B cell (primary cell): ENCODE data around the gene BNC2. TPM values are rescaled to one million over a fixed set of nuclear protein-coding genes. Genes with fewer than 3 reads are reported as not detected.

Source experiments
- ATAC-seq: fragments of 200-7000 bp; cut with Tn5 transposase; one replicate; pipeline ENCODE4 v1.10.0; 2021; ENCODE audit warnings: low read depth, mild to moderate bottlenecking, moderate number of reproducible peaks, moderate library complexity
- CTCF ChIA-PET: fragments of 350-600 bp; sonication (Branson Sonifier 250); formaldehyde crosslinking; loops from one replicate; lab custom pipeline; 2021; ENCODE audit warnings: antibody characterized with exemption, inconsistent platforms; lab: Charles Lee
- POLR2A ChIA-PET: fragments of 350-600 bp; sonication (Branson Sonifier 250); formaldehyde crosslinking; loops from one replicate; lab custom pipeline; 2021; ENCODE audit warnings: antibody characterized with exemption; lab: Charles Lee
- DNase-seq: peaks from one replicate; pipeline ENCODE4 v3.0.0; 2013
- H2AFZ ChIP-seq: 2 replicates; pipeline ENCODE4 v1.6.1; 2012; ENCODE audit warnings: mild to moderate bottlenecking, low read depth, low read length; ENCODE audit not compliant: insufficient read depth, poor library complexity, severe bottlenecking
- H3K27ac ChIP-seq, 2 donors: 1 replicate in 1 of 2; 2 replicates in 1 of 2; pipeline ENCODE4 v1.5.1; 2012 to 2013; ENCODE audit warnings: low read length in 2 of 2, mild to moderate bottlenecking in 2 of 2, moderate library complexity in 1 of 2
- H3K27me3 ChIP-seq, 4 experiments: fragments of 200-600 bp in 1 of 4; sonication (generic) in 1 of 4; replicated peaks in 1 of 4; 1 replicate in 2 of 4; 2 replicates in 2 of 4; pipeline versions ENCODE4 v1.6.1 to v1.7.0; 2013 to 2016; ENCODE audit warnings: low read length in 3 of 4, mild to moderate bottlenecking in 2 of 4, mixed read lengths in 1 of 4, moderate library complexity in 1 of 4; ENCODE audit not compliant: insufficient read depth in 4 of 4, control insufficient read depth in 3 of 4; ENCODE audit errors: control extremely low read depth in 1 of 4
- H3K36me3 ChIP-seq, 2 experiments: replicated peaks in 1 of 2; 1 replicate in 1 of 2; 2 replicates in 1 of 2; pipeline versions ENCODE4 v1.6.1 to v1.7.1; 2013; ENCODE audit warnings: low read length in 1 of 2; ENCODE audit not compliant: insufficient read depth in 2 of 2, control insufficient read depth in 1 of 2; ENCODE audit errors: control extremely low read depth in 1 of 2, extremely low read depth in 1 of 2
- H3K4me1 ChIP-seq, 2 donors: fragments of 200-600 bp in 1 of 2; sonication (generic) in 1 of 2; 1 replicate in 1 of 2; 2 replicates in 1 of 2; pipeline versions ENCODE4 v1.5.1 to v1.6.1; 2013 to 2017; ENCODE audit warnings: low read length in 2 of 2; ENCODE audit not compliant: control insufficient read depth in 2 of 2, insufficient read depth in 2 of 2
- H3K4me2 ChIP-seq: replicated peaks from 2 replicates; pipeline ENCODE3; 2012; ENCODE audit warnings: mild to moderate bottlenecking, low read depth, low read length; ENCODE audit not compliant: poor library complexity, severe bottlenecking
- H3K4me3 ChIP-seq, 5 experiments: fragments of 200-600 bp in 1 of 5; sonication (generic) in 1 of 5; 1 replicate in 3 of 5; 2 replicates in 2 of 5; pipeline versions ENCODE4 v1.5.1 to v1.7.0; 2011 to 2016; ENCODE audit warnings: low read length in 4 of 5, mild to moderate bottlenecking in 4 of 5, low read depth in 2 of 5, control low read depth in 1 of 5, moderate library complexity in 1 of 5; ENCODE audit not compliant: insufficient read depth in 1 of 5; ENCODE audit errors: control extremely low read depth in 1 of 5, extremely low read depth in 1 of 5
- H3K79me2 ChIP-seq: fragments of 200-600 bp; sonication (generic); one replicate; pipeline ENCODE4 v1.6.0; 2016; ENCODE audit warnings: low read length; ENCODE audit not compliant: control insufficient read depth, insufficient read depth
- H3K9ac ChIP-seq: fragments of 200-600 bp; sonication (generic); 2 replicates; pipeline ENCODE4 v1.6.1; 2017; ENCODE audit warnings: mild to moderate bottlenecking, low read length, moderate library complexity
- H3K9me3 ChIP-seq, 3 donors: one replicate each; pipeline versions ENCODE4 v1.6.1 to v1.7.1; 2013; ENCODE audit warnings: low read length in 2 of 3; ENCODE audit not compliant: control insufficient read depth in 2 of 3, insufficient read depth in 1 of 3; ENCODE audit errors: control extremely low read depth in 1 of 3
- H4K20me1 ChIP-seq: 2 replicates; pipeline ENCODE4 v1.6.0; 2012; ENCODE audit warnings: mild to moderate bottlenecking, low read length; ENCODE audit not compliant: insufficient read depth, control insufficient read depth, poor library complexity, severe bottlenecking
- H3K27ac Mint-ChIP-seq: one replicate; pipeline ENCODE4 v1.8.0; 2021; ENCODE audit warnings: mixed read lengths
- H3K27me3 Mint-ChIP-seq: one replicate; pipeline ENCODE4 v1.8.0; 2021; ENCODE audit warnings: mixed read lengths
- H3K4me1 Mint-ChIP-seq: one replicate; pipeline ENCODE4 v1.8.0; 2021; ENCODE audit warnings: mixed read lengths
- H3K4me3 Mint-ChIP-seq: one replicate; pipeline ENCODE4 v1.8.0; 2021; ENCODE audit warnings: mixed read lengths
- H3K9me3 Mint-ChIP-seq: one replicate; pipeline ENCODE4 v1.8.0; 2022; ENCODE audit warnings: mixed read lengths; ENCODE audit not compliant: insufficient read depth
- CTCF ChIP-seq: fragments of 200-600 bp; IDR thresholded peaks from one replicate; pipeline ENCODE4 v1.8.0; 2022; ENCODE audit warnings: antibody characterized with exemption, mild to moderate bottlenecking
- EZH2 ChIP-seq: IDR thresholded peaks from 2 replicates; pipeline ENCODE4 v1.6.1; 2012; ENCODE audit warnings: borderline replicate concordance, low read depth, mild to moderate bottlenecking, moderate library complexity, low read length; ENCODE audit not compliant: insufficient read depth, poor library complexity, severe bottlenecking
- WGBS: methylation state at CpG from one replicate; pipeline ENCODE4 v1.1.5; 2013; ENCODE audit warnings: missing lambda C conversion rate; ENCODE audit not compliant: insufficient coverage; 5-methylcytosine and 5-hydroxymethylcytosine counted together
- intact Hi-C: fragments of 100-400 bp; cut with micrococcal nuclease; formaldehyde crosslinking; loops from one replicate; pipeline ENCODE4 v1.10.0; 2022
- polyA plus RNA-seq: library from polyadenylated mRNA; depleted of rRNA; stranded (reverse); fragments of >200 nt; gene quantifications from 2 replicates; pipeline ENCODE4 v1.2.3, GENCODE V29; 2012
- total RNA-seq, 2 donors: library from RNA; stranded (reverse); fragments of 120-200 nt in 1 of 2; gene quantifications; 1 replicate in 1 of 2; 2 replicates in 1 of 2; pipeline versions ENCODE4 v1.2.3 to v1.2.4, GENCODE V29; 2013 to 2022

BNC2 gene
- total and polyA plus RNA-seq, 2 donors (not counting 1 experiment from before 2014, with no cell fraction given), result 0.01 TPM; not detected in 1

DNA sequence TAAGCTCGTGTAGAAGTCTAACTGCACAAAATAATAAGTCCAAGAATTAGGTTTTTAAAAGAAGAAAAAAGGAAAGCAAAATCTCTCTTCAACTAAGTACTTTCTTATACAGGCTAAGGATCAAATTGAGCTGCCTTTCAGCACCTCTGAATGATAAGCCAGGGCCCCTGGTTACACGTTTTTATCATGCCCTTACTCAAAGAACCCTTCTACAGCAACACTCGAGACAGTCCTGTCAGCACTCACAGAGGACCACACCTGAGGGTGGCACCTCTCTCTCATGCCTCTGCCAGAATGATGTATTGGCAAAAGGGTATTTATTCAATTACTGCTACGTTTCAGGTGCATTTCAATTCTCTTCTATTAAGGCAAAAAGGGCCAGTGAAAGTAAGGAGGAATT, 150.5 kb downstream of the BNC2 start:
- Histone ChIP-seq H3K36me3 (no peaks in the 10 kb centered on the region), H3K79me2 (no peaks in the 10 kb centered on the region), H3K4me1 (no peaks in the 10 kb centered on the region), H2AFZ (no peak overlapping the region), H3K4me2 (no peak overlapping the region), H3K4me3 (no peak overlapping the region), H3K27me3 (no peaks in the 10 kb centered on the region), H3K9me3 (no peaks in the 10 kb centered on the region), H3K27ac (no peak overlapping the region), H4K20me1 (no peaks in the 10 kb centered on the region), H3K9ac (no peak overlapping the region)
- no peaks in the 10 kb centered on the region for H3K27me3 Mint-ChIP-seq
- POLR2A ChIA-PET, result no interaction called here
- no peak for TF ChIP-seq CTCF
- TF ChIP-seq EZH2, result no peak
- ATAC-seq (no peak), DNase-seq (no peak)
- intact Hi-C loops, result no loop called here
- no peaks in the 10 kb centered on the region for H3K9me3 Mint-ChIP-seq
- H3K4me3 Mint-ChIP-seq, result no peak overlapping the region
- no peak overlapping the region for H3K27ac Mint-ChIP-seq
- 53% methylated on average over 2 of the region's 4 CpGs for WGBS
- H3K4me1 Mint-ChIP-seq, result no peaks in the 10 kb centered on the region
- CTCF ChIA-PET, result no interaction called here

GRCh38 chr9:16718952-16719351, 151.5 kb downstream of the BNC2 start:
- Mint-ChIP-seq H3K9me3 (no peaks in the 10 kb centered on the region), H3K27me3 (no peaks in the 10 kb centered on the region), H3K27ac (no peak overlapping the region), H3K4me1 (no peaks in the 10 kb centered on the region), H3K4me3 (no peak overlapping the region)
- Histone ChIP-seq H3K27ac (no peak overlapping the region), H4K20me1 (no peaks in the 10 kb centered on the region), H3K4me1 (no peaks in the 10 kb centered on the region), H2AFZ (no peak overlapping the region), H3K27me3 (no peaks in the 10 kb centered on the region), H3K36me3 (no peaks in the 10 kb centered on the region), H3K4me3 (no peak overlapping the region), H3K9ac (no peak overlapping the region), H3K9me3 (no peaks in the 10 kb centered on the region), H3K4me2 (no peak overlapping the region), H3K79me2 (no peaks in the 10 kb centered on the region)
- TF ChIP-seq CTCF, result no peak
- no peak for TF ChIP-seq EZH2
- ATAC-seq (no peak), DNase-seq (no peak)
- POLR2A ChIA-PET, result no interaction called here
- intact Hi-C loops, result no loop called here
- CTCF ChIA-PET, result no interaction called here
- 43% methylated on average over 1 of the region's 3 CpGs for WGBS
